ENCODE measurements around the gene STYXL1. TPM values are rescaled to one million over a fixed set of nuclear protein-coding genes. Genes with fewer than 3 reads are reported as not detected.
"Not testable (repeated sequence)": the region's sequence is repeated elsewhere in the genome, so short reads cannot be mapped to it uniquely, and the experiment has no call there.

Gene STYXL1
- total RNA-seq, 1 donor, result 29.1 TPM

DNA sequence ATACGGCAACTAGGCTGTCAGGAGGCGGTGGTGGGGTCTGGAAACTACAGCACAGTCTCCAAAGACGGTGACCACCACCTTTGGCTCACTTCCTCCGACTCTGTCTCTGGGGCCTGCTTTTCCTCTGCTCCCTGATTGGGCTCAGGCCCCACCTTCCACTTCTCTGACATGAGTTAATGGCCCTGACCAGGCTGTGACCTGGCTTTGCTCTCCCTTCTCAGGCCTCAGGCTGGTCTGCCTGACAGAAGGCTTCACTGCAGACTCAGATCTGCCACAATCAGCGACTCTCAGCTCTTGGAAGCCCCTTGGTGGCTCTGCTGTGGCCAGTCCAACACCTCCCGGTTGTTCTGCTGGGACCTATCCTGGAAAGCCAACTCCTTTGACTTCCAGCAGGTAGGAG, 7.7 kb downstream of the STYXL1 start:
- no peak for DNase-seq (ENCODE audit: low read depth in 2 of 3, low spot score in 2 of 3)

GRCh38 chr7:76037310-76037709, 10.5 kb downstream of the STYXL1 start:
- no peak for DNase-seq (ENCODE audit: low read depth in 2 of 3, low spot score in 2 of 3)

- no peak for DNase-seq (ENCODE audit: low read depth in 2 of 3, low spot score in 2 of 3)
Measured at GRCh38 chr7:76031964-76032363, 15.8 kb downstream of the STYXL1 start.

GRCh38 chr7:76029682-76030081, 18.1 kb downstream of the STYXL1 start:
- not testable (repeated sequence) for DNase-seq (ENCODE audit: low read depth in 2 of 3, low spot score in 2 of 3)

- DNase-seq (ENCODE audit: low read depth in 2 of 3, low spot score in 2 of 3), result peak in 1 of 3 donors; percentile 5
Measured at GRCh38 chr7:76023002-76023401, 24.8 kb downstream of the STYXL1 start.

DNA sequence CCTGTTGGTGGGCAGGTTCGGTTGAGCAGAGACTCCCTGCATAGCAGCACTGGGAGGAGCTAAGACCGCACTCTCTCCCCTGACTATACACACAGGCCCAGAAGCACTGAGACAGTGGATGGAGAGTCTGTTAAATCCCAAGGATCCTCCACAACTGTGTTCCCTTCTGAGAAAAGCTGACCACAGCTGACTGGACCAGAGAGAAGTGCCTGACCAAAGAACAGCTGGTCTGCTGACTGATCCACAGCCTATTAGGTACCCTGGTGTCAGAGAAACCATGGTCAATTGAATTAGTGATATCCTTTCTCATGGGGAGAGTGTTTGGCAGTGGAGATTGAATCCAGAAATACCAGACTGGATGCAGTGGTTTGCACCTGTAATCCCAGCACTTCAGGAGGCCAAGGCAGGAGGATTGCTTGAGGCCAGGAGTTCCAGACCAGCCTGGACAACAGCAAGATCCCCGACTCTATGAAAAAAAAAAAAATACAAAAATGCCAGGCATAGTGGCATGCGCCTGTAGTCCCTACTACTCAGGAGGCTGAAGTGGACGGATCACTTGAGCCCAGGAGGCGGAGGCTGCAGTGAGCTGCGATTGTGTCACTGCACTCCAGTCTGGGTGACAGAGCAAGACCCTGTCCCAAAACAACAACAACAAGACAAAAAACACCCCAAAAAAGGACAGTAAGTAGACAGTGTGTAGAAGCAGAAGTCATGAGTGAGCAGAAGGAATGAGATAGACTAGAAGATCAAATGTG, 25.6 kb downstream of the STYXL1 start:
- no peak for DNase-seq (ENCODE audit: low read depth in 2 of 3, low spot score in 2 of 3)

- peak; percentile 59 to 72 (median 62) for DNase-seq (ENCODE audit: low read depth in 2 of 3, low spot score in 2 of 3)
Measured at GRCh38 chr7:76020031-76020714, 27.6 kb downstream of the STYXL1 start.

DNA sequence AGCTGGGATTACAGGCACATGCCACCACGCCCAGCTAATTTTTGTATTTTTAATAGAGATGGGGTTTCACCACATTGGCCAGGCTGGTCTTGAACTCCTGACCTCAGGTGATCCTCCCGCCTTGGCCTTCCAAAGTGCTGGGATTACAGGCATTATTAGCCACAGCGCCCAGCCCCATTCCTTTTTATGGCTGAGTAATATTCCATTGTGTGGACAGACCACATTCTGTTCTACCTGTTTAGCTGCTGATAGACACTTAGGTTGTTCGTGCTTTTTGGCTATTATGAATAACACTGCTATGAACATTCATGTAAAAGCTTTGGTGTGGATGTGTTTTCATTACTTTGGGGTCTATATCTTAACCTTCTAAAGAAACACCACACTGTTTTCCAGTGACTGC, 29.3 kb downstream of the STYXL1 start:
- not testable (repeated sequence) for DNase-seq (ENCODE audit: low read depth in 2 of 3, low spot score in 2 of 3)

DNA sequence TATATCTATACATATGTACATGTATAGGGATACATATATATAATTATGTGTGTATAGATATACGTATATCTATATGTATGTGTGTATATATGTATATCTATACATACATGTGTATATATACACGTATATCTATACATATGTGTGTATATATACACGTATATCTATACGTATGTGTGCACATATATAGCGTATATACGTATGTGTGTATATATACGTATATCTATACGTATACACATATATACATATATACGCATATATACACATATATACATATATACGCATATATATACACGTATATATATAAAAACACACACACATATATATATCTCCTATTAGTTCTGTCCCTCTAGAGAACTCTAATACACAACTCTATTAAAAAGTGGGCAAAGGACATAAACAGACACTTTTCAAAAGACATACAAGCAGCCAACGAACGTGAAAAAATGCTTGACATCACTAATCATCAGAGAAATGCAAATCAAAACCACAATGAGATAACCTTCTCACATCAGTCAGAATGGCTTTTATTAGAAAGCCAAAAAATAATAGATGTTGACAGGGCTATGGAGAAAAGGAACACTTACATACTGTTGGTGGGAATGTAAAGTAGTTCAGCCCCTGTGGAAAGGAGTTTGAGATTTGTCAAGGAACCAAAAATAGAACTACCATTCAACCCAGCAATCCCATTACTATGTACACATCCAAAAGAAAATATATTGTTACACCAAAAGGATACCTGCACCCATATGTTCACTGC, 31.4 kb downstream of the STYXL1 start:
- DNase-seq (ENCODE audit: low read depth in 2 of 3, low spot score in 2 of 3), result no peak

DNA sequence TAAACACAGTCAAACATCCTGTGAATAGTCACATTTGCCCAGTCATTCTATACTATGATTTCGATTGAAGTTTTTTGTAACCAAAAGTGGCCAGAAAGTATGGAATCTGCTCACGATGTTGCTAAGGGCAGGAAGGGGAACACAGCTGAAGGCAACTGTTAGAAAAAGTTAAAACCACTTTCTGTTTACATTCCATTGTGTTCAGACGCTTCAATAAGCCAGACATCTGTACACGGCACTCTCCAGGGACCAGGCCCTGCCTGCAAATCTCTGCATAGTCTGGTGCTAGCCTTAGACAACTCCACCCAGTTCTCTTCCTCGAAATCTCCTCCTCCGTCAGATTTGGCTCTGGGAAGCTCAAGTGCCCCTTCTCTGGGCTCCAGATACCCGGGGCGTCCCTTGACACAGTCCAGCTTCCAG, 36.3 kb downstream of the STYXL1 start:
- DNase-seq (ENCODE audit: low read depth in 2 of 3, low spot score in 2 of 3), result no peak

GRCh38 chr7:76009672-76010600, 37.9 kb downstream of the STYXL1 start:
- no peak for DNase-seq (ENCODE audit: low read depth in 2 of 3, low spot score in 2 of 3)

- no peak for DNase-seq (ENCODE audit: low read depth in 2 of 3, low spot score in 2 of 3)
Measured at GRCh38 chr7:76008156-76008687, 39.6 kb downstream of the STYXL1 start.

- DNase-seq (ENCODE audit: low read depth in 2 of 3, low spot score in 2 of 3), result not testable (repeated sequence)
Measured at GRCh38 chr7:76005004-76005403, 42.8 kb downstream of the STYXL1 start.

- DNase-seq (ENCODE audit: low read depth in 2 of 3, low spot score in 2 of 3), result no peak
Measured at GRCh38 chr7:76003351-76003750, 44.4 kb downstream of the STYXL1 start.

GRCh38 chr7:76002822-76003221, 45.0 kb downstream of the STYXL1 start:
- no peak for DNase-seq (ENCODE audit: low read depth in 2 of 3, low spot score in 2 of 3)

- no peak for DNase-seq (ENCODE audit: low read depth in 2 of 3, low spot score in 2 of 3)
Measured at GRCh38 chr7:76002139-76002538, 45.7 kb downstream of the STYXL1 start.

- DNase-seq (ENCODE audit: low read depth in 2 of 3, low spot score in 2 of 3), result no peak
Measured at GRCh38 chr7:76000566-76000965, 47.2 kb downstream of the STYXL1 start.

GRCh38 chr7:75998038-75998437, 49.8 kb downstream of the STYXL1 start:
- no peak for DNase-seq (ENCODE audit: low read depth in 2 of 3, low spot score in 2 of 3)

- DNase-seq (ENCODE audit: low read depth in 2 of 3, low spot score in 2 of 3), result no peak
Measured at GRCh38 chr7:75996476-75996875, 51.3 kb downstream of the STYXL1 start.

- no peak for DNase-seq (ENCODE audit: low read depth in 2 of 3, low spot score in 2 of 3)
Measured at GRCh38 chr7:75995996-75996395, 51.8 kb downstream of the STYXL1 start.
